GM19324 (cell line): ENCODE results near the gene SPSB1.

Experiments used
- ATAC-seq: cut with Tn5 transposase; IDR thresholded peaks from one replicate; pipeline ENCODE4 v1.9.1; 2021; ENCODE audit warnings: mild to moderate bottlenecking, moderate library complexity; ENCODE audit not compliant: unreplicated experiment, low FRiP score

The SPSB1 gene

DNA sequence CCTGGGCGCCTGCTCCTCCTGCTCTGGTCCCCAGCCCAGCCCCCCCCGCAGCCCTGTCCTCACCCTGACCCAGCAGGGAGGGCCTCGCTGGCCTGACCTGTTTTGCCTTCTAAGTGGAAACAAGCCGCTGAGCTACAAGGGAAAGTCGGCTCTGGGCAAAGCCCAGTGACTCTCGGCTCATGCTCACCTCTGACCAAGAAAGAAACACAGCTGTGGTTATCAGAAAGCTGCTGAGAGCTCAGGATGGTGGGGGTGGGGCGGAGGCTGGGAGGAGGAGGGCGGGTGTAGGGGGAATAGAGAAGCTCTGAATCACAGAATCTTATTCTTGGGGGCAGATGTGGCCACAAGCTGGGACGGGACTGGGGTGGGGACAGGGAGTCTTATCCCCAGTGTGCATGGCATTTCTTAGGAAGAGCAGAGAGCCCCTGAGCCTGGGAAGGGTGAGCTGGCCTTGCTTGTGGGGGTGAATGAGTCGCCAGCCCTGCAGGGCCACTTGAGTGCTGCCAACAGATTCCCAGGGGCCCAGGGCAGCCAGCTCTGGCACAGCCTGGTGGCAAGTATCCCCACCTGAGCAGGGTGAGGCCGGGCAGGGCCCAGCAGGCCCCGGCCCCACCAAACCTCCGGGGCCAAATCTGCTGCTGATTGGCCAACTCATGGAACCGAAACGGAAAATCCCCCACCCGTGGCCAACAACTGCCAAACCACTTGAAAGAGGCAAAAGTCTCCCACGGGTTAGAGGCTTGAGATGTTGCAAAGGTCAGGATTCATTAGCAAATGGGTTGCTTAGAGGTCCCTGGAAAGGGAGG is 120.6 kb downstream of the SPSB1 start:
- peak; percentile 66 for ATAC-seq

DNA sequence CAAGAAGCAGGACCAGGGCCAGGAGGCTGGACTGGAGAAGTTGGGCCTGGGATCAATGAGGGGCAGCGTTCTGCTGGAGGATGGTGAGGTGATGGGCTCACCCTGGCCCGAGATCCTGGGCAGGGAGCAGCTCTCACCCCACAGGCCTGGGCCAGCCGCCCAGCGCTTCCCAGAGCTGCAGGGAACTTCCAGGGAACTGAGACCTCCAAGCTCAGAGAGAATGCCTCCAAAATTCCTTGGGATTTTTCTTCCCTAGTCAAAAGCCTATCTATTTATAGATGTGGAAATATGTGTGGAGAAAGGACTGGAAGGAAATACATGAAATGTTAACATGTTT is 121.2 kb downstream of the SPSB1 start:
- no peak for ATAC-seq

DNA sequence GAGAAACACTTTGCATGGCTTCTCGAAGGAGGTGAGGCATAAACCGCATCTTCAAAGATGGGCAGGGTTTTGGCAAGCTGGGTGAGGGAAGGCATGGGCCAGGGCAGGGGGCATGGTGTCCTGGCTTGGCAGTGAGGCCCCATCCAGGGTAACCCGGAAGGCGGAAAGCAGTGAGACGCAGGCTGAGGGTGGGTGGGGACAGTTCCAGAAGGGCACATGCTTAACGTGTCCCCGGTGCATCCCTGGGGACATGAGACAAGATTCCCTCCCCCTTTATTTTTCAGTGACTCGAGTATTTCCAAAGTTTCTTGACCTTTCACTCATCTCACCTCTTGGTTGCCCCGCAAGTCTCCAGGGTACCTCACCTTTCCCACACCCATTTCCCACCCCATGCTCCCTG is 123.8 kb downstream of the SPSB1 start:
- ATAC-seq: no peak

GRCh38 chr1:9416918-9417500 is 124.3 kb downstream of the SPSB1 start:
- no peak for ATAC-seq

DNA sequence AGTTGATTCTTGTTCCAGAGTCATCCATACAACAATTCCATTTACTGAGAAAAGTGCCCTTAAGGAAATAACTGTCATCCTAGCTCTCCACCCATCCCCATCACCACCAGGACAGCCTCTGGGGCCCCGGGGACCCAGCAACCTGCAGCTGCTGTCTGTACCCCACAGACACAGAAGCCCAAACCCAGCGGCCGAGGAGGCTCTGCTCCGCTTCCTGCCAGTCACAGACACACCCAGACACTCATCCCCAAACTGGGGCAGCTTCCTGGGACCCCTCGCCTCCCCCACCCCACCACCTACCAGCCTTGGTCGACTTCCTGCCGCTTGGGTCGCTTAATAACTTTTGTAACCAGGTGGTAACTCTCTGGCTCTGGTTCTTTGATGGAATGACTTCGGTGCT is 125.0 kb downstream of the SPSB1 start:
- no peak for ATAC-seq

GRCh38 chr1:9418851-9419250 is 126.2 kb downstream of the SPSB1 start:
- ATAC-seq: no peak
